ENCODE measurements around the gene ANKRD50.

The ANKRD50 gene

DNA sequence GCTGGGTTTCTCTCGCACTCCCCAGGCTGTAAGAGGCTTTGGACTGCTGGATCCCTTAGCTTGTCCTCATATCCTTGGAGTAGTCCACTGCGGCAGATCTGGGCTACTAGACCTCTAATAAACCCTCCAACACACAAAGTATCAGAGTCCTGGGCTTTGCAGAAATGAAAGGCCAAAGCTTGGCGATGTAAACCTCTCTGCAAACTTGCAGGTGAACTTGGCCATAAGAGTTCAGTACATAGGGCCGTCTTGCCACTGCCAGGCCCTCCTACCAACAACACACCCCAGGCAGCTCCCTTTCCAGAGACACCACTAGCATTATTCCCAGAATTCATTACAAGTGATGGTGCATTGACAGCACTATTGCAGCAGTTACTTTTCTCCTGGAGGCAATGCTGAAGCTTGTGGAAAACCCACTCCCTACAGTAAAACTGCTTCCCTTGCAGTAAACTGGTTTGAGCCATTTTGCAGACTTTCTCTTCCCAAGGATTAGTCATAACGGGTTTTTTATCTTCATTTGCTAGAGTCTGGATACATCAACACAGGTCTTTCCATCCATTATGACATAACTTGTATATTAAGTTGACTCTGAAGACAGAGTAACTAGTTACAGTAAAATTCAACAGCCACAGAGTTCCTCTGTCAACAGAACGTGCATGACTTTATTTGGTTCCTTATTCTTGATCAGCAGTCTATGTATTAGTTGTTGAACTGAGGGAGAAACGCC, 2.4 kb downstream of the ANKRD50 start:
- peak; percentile 34 for DNase-seq (ENCODE audit: low read depth)

DNA sequence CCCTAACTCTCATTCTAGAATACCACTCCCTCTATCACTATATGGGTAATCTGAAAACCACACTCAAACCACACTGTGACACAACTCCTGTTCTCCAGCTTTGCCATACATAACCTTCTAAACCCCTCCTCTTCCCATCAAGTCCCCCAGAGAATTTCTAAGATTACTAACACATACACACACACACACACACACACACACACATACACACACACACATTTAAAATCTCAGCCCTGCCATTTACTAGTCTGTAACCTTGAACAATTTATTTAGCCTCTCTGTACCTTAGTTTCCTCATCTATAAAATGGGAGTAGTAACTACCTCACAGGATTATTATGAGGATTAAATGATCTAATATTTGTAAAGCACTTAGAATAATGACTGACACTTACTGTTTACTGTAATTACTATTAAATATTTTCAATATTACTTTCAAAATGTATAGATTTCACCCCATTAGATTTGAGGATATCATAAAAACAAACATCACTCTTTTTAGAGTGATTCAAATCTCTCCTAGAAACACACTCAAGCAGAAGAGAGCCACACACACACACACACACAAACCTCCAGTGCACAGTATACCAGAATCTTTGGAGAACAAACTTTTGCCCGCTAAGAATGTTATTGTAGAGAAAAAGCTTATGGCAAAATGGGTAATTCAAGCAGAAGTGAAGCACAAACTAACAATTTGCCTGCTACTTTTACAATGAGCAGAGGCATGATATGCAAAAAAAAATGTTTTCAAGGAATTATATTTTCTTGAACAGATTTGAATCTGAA, 3.8 kb downstream of the ANKRD50 start:
- DNase-seq (ENCODE audit: low read depth): peak; percentile 51

DNA sequence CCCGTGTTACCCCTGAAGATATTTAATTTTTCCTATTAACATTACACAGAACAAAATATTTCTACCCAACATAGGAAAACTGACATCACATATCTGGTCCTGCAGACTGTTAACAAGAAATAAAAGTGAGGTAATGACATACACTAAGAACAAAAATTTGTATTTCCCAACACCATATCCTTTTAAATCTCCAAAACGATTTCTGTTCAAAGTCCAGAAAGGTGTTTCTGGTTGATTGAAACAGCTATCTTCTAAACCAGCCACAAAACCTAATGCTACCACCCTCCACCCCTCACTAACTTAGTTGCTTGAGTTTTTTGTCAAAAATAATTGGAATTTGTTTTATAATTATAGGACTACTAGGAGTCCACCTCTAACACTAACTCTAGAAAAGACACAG, 7.1 kb downstream of the ANKRD50 start:
- no peak for DNase-seq (ENCODE audit: low read depth)

DNA sequence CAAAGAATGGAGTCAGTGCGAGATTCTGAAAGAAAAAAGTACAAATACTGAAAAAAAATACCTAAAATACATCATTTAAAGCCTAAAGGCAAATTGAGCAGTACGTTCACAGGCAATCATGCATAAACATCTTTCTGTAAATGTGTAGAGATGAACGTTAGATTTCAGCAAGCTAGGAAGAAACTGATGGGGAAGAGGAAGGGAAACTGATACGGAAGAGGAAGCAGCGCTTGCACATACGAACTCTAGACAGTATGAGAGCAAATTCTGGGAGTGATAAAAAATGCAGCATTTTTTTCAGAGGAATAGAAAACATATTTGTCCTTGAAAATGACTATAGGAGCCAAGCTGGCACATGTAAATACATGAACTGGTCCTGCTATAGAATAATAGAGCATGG, 9.4 kb downstream of the ANKRD50 start:
- DNase-seq (ENCODE audit: low read depth): no peak

DNA sequence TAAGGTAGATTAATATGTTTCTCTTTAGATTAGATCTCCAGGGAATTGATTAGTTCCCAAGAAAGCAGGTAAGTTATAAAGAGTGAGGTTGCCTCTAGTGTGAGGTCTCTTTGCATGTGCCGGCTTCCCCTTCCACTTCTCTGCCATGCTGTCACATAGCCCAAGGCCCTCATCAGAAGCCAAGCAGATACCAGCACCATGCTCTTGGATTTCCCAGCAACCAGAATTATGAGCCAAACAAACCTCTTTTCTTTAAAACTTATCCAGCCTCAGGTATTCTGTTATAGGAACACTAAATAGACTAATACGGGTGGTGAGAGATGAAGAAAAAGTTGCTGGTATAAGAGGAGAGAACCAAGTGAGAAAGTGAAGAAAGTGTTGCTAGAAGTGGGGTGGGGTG, 15.1 kb downstream of the ANKRD50 start:
- DNase-seq (ENCODE audit: low read depth): no peak

DNA sequence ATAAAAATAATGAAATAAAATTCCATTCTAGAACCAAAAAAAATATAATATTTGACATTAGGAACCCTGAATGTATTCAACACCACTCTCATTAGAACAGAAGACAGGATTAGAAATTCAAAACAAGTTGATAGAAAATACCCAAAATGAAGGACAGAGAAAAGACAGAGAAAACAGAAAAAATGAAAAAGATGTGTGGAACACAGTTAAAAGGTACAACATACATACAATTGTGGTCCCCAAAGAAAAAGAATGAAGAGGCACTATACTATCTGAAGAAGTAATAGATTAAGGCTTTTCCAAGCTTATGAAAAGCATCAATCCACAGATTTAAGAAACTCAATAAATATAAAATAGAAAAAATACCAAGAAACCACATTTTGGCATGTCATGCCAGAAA, 16.4 kb downstream of the ANKRD50 start:
- DNase-seq (ENCODE audit: low read depth): no peak

DNA sequence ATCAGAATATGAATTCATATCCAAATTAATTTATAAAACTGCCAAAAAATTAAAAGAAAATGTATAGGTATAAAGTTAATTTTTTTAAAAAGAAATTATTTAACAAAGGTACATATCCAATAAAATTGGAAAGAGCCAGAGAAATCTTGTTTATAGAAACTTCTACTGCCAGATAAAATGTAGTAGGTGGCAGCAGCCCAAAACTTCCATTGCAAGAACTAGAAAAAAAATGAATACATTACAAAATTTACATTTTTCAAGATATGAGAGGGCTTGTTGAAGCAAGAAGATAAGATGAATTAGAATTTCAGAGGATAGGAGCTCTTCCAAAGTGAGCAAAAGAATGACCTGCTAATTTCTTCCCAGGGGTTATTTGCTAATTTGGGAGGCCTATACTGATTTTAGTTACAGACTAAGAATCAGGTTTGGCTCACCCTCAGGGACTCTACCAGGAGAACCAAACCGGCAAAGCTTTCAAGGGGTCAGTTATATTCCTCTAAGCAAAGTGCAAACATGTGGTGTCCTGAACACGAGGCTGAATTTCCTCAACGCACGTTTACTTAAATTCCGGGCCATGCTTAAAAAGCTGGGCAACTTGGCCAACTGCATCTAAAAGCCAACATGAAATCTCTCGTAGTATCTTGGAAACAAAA, 17.5 kb downstream of the ANKRD50 start:
- no peak for DNase-seq (ENCODE audit: low read depth)

DNA sequence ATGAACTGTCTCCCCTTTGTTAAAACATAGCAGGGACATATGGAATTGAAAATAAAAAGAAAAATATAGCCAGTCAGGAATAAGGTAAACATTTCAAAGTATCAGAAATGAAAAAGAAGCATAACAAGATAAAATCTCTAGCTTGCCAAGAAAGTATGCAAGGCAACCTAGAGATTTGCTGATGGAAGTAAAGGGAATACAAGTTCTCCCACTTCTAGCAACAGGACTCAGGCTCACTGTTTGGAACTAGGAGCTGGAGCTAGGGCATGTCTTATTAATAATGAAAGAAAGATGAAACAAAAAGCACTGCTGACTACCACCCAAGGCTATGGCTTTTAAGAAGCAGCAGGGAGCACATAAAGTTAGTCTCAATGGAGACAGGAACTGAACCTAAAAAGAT, 18.2 kb downstream of the ANKRD50 start:
- no peak for DNase-seq (ENCODE audit: low read depth)

DNA sequence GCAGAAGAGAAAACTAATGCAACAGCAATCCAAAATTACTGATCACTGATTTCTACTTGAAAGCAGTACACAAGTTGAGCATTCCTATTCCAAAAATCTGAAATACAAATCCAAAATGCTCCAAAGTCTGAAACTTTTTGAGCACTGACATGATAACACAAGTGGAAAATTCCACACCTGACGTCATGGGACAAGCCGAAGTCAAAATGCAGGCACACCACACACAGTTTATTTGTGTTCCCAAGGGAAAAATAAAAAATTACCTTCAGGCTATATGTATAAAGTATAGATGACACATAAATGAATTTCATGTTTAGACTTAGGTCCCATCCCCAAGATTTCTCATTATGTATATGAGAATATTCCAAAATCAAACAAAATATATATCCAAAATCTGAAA, 20.7 kb downstream of the ANKRD50 start:
- DNase-seq (ENCODE audit: low read depth): no peak

DNA sequence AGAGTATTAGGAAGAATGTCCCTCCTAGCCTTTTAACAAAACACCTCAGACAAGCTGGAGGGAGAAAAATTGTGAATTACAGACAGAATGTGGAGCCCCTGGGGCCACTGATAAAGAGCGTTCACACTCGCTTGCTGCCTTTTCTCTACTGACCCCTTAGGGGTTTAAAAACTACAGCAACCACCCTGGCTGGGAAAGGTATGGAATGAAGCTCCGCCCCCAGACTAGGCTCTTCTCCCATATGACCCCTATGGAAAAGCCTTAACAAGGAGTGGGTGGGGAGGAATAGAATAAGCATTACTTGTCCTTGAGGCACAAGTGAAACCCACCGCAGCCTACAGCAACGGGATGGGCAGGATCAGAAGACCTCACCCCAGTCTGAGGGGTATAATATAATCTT, 26.3 kb downstream of the ANKRD50 start:
- no peak for DNase-seq (ENCODE audit: low read depth)

DNA sequence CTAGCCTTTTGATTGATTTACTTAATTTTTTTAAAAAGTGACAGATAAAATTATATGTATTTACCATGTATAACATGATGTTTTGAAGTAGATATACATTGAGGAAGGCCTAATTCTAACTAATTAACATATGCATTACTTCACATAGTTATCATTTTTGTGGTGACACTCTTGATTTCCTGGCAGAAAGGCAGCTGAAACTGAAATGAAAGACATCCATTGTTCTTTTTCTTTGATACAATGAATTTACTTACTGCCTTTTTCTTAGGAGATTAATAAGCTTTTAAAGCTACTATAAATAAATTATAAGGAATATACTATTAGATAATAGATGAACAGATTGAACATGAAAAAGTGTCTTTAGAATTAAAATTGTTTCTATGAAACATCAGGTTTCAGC, 26.7 kb downstream of the ANKRD50 start:
- DNase-seq (ENCODE audit: low read depth): no peak

DNA sequence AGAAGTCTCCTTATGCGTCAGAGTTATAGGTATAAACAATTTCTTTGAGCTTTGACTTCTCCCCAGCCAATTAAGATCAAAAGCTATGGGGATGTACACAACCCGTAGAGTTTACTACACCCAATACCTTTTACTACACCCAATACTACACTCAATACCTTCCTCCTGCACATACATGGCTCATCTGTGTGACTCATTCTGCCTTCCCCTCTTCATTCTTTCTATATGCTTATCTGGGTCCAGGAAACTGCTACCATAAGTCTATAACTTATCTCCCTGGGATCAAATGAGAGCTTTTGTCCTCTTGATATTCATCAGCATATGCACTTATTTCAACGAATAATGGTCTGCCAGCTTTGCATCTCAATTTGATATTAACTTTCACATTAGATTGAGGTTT, 28.2 kb downstream of the ANKRD50 start:
- DNase-seq (ENCODE audit: low read depth): peak; percentile 14

DNA sequence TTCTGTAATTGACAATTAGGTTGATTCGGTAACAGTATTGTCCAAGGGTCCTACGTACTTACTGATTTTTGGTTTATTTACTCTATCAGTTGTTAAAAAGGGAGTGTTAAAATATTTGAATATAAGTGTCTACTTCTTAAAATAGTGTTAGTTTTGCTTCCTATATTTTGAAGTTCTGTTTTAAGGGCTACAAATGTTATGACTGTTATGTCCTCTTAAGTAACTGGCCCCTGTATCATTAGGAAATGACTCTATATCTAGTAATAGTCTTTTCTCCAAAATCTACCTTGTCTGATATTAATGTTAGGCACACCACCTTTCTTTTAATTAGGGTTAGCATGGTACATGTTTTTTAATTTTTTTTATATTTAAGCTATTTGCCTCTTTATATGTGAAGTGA, 30.1 kb downstream of the ANKRD50 start:
- no peak for DNase-seq (ENCODE audit: low read depth)

DNA sequence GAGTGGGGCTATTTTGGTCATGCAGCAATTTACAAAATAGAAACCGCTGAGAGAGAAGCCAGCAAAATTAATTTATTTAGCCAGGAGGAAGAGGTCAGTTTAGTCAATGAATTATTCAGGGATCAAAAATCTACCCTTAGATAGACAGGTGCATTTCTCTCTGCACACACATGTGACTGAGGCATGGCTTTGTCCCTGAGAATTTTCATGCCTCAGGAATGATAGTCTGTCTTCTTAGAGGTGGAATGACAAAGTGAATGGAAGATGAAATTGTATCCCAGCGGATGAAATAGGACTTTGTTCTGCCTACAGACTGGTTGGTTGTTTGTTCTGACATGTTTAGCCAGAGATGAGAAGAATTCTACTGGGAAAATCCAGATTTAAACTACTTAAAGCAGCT, 46.0 kb downstream of the ANKRD50 start:
- no peak for DNase-seq (ENCODE audit: low read depth)

DNA sequence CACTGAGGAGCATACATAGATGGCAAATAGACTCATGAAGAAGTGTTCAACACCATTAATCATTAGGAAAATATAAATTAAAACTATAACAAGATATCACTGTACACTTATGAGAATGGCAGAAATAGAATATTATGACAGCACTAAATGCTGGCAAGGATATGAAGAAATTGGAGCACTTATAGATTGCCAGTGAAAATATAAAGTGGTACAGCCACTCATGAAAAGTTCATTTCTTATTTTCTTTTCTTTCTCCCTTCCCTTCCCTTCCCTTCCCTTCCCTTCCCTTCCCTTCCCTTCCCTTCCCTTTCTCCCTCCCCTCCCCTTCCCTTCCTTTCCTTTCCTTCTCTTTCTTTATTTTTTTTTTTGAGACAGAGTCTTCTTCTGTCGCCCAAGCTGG, 53.7 kb downstream of the ANKRD50 start:
- no peak for DNase-seq (ENCODE audit: low read depth)

DNA sequence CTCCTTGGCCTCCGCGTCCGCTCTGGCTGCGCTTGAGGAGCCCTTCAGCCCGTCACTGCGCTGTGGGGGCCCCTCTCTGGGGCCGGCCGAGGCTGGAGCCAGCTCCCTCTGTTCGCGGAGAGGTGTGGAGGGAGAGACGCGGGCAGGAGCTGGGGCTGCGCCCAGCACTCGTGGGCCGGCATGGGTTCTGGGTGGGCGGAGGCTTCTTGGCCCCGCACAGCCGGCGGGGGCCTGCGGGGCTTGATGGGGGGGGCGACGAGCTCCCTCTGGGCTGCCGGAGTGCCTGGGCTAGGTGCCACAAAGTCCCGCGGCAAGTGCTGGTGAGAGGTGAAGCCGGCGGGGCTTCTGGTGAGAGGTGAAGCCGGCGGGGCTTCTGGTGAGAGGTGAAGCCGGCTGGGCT, 61.9 kb downstream of the ANKRD50 start:
- no peak for DNase-seq (ENCODE audit: low read depth)

DNA sequence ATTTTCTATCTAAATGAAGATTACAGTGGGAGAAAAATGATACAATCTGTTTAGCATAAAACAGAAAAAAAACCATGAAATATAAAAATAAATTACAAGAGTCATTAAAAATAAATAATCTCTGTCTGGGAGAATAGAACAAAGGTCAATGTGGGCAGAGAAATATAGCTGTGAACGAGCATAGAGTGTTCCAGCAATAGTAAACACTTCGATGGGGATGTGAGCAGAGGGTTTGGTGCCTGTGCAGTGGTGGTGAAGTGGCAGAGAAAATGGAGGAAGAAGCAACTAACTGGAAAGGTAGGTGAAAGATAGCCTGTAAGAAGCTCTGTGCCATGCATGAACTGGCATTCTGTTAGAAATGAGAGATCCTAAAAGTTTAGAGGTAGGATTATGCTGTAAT, 64.9 kb downstream of the ANKRD50 start:
- no peak for DNase-seq (ENCODE audit: low read depth)

DNA sequence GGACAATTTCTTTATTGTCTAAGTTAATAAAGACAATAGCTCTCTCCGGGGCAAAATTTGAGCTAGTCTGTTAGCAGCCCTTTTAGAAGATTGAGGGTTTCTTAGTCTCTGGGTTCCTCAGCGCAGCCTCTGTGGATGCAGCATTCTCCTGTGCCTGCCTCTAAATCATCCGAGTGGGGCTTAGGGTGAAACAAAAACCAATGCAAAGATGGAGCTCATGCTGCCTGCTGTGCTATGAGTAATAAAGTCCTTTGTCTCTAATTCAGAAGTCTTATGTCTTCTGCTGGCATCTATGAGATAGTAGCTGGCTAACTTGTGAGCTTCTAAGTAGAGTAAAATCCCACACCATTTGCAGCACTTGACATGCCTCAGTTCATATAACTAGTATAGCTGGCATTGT, 67.9 kb downstream of the ANKRD50 start:
- DNase-seq (ENCODE audit: low read depth): no peak

DNA sequence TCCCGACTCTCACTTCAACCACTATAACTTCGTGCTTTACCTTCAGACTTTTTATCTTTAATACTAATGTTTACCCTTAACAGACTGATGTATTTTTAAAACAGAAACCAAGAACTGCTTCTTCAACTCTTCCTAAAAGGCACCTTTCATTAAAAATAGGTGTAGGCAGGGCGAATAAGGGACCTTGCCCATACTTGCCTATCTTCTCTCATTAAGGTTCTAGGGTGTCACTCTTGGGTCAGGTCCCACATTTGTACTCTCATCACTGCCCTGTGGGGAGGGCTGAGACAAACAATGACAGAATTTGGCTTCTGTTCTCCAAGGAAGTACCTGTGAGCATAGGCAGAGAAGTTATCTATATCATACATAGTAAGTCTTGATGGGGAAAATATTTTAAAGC, 69.7 kb downstream of the ANKRD50 start:
- no peak for DNase-seq (ENCODE audit: low read depth)

DNA sequence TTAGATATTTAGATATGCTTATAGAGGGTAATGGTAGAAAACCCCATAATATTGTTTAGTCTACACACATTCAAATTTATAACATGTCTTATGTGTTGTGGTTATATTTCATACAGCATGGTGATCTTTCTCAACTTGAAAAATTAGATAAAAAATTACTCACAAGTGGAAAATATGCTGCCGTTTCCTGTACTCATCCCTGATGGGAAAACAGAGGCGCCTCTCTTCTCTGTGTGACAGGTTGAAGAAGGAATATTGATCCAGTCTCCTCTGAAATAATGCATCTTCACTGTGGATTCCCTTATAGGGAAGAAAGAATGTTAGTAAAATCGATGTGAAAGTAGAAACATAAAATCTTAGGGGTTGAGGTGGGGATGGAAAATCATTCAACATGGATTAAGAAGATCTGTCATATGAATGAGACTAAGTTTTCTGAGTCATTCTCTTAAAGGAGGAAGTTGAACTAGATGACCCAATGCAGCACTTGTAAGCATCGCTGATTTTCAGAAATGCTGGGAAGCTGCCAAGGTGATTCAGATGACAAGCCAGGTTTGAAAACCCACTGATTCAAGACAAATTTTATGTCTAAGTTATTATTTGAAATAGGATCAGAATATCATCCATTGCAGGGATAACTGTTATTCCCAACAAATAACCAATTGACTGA, 70.7 kb downstream of the ANKRD50 start:
- peak; percentile 97 for DNase-seq (ENCODE audit: low read depth)

DNA sequence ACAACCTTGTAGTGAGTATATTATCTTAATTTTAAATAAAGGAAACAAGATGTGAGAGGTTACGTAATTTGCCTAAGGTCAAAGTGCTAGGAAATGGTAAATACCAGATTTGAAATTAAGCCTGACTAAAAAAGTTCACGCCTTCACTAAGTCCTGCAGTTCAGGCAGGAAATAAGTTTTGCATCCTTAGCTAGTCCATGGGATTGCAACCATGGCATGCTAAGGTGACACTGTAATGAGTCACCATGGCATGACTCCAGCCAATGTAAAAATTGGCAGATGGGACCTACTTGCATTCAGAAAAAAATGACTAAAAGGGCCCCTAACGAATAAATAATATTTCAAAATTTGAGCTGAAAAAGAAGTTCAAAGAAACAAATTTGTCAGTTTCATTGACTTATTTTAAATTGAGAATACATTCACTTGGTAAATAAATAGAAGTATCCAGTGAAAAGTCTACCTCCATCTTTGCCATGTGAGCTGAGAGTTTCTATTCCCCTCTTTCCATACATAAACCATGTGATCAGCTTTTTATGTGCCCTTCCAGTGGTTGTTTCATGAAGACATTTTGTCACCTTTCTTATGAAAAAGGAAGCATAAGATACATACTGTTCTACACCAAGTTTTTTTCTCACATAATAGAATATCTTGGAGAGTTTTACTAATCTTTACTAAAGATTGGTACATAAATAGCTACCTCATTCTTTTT, 72.4 kb downstream of the ANKRD50 start:
- peak; percentile 81 for DNase-seq (ENCODE audit: low read depth)

DNA sequence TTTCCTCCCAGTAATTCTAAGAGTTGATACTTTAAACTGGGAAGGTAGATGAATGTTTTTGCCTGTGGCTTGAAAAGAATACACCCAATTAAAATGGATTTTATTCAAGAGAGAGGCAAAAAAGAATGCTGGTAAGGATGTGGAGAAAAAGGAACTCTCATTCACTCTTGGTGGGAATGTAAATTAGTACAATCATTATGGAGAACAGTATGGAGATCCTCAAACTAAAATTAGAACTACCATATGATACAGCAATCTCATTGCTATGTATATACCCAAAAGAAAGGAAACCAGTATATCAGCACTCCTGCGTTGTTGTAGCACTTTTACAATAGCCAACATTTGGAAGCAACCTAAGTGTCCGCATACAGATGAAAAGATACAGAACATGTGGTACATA, 75.2 kb downstream of the ANKRD50 start:
- no peak for DNase-seq (ENCODE audit: low read depth)
